Liver (tissue), 9 donors: ENCODE data around the gene RBMS2. TPM values are rescaled to one million over a fixed set of nuclear protein-coding genes. Genes with fewer than 3 reads are reported as not detected.
A peak's percentile ranks its signal among the peaks of the same experiment; 100 is the strongest.

ENCODE experiments used
- DNase-seq: peaks from one replicate; pipeline ENCODE4 v3.0.0-alpha.2; 2017; ENCODE audit warnings: low spot score
- H3K27ac ChIP-seq, 2 donors: one replicate each; pipeline ENCODE4 v1.7.0; 2013; ENCODE audit warnings: inconsistent platforms in 2 of 2, low read length in 2 of 2, control low read depth in 1 of 2, low read depth in 1 of 2, mild to moderate bottlenecking in 1 of 2
- H3K27me3 ChIP-seq, 4 donors: one replicate each; pipeline versions ENCODE4 v1.6.1 to v1.7.0; 2013; ENCODE audit warnings: low read length in 3 of 4, inconsistent platforms in 1 of 4, mild to moderate bottlenecking in 1 of 4, moderate library complexity in 1 of 4; ENCODE audit not compliant: control insufficient read depth in 4 of 4, insufficient read depth in 4 of 4
- H3K36me3 ChIP-seq, 4 donors: one replicate each; pipeline versions ENCODE4 v1.6.1 to v1.7.0; 2013; ENCODE audit warnings: low read length in 3 of 4, mild to moderate bottlenecking in 3 of 4, low read depth in 1 of 4, moderate library complexity in 1 of 4; ENCODE audit not compliant: control insufficient read depth in 4 of 4, insufficient read depth in 3 of 4
- H3K4me1 ChIP-seq, 4 donors: one replicate each; pipeline versions ENCODE4 v1.6.1 to v1.7.0; 2013; ENCODE audit warnings: low read length in 3 of 4, mild to moderate bottlenecking in 3 of 4, moderate library complexity in 1 of 4; ENCODE audit not compliant: control insufficient read depth in 4 of 4, insufficient read depth in 4 of 4
- H3K4me3 ChIP-seq, 3 donors: one replicate each; pipeline versions ENCODE4 v1.6.1 to v1.7.0; 2013; ENCODE audit warnings: low read length in 3 of 3, control low read depth in 1 of 3, low read depth in 1 of 3, mild to moderate bottlenecking in 1 of 3
- H3K9ac ChIP-seq, 2 donors: one replicate each; pipeline ENCODE4 v1.7.0; 2013; ENCODE audit warnings: low read length in 2 of 2, mild to moderate bottlenecking in 2 of 2, moderate library complexity in 2 of 2, control low read depth in 1 of 2, low read depth in 1 of 2
- H3K9me3 ChIP-seq, 4 donors: one replicate each; pipeline versions ENCODE4 v1.6.1 to v1.7.0; 2013; ENCODE audit warnings: low read length in 3 of 4; ENCODE audit not compliant: control insufficient read depth in 4 of 4
- CTCF ChIP-seq: fragments of 150-350 bp; IDR thresholded peaks from 2 replicates; pipeline ENCODE4 v1.5.1; 2017; ENCODE audit warnings: improper control_type of control experiment, low read depth, low read length; ENCODE audit not compliant: missing input control
- EGR1 ChIP-seq, 2 donors: IDR thresholded peaks; 2 replicates each; pipeline ENCODE4 v1.6.1; 2016 to 2018; ENCODE audit warnings: antibody characterized with exemption in 2 of 2, low read depth in 2 of 2
- FOXA1 ChIP-seq: IDR thresholded peaks from 2 replicates; pipeline ENCODE4 v1.6.1; 2016; ENCODE audit warnings: antibody characterized with exemption
- GABPA ChIP-seq, 2 donors: IDR thresholded peaks in 1 of 2; conservative IDR thresholded peaks in 1 of 2; 2 replicates each; pipeline ENCODE4 v1.6.1; 2016; ENCODE audit warnings: antibody characterized with exemption in 2 of 2, mild to moderate bottlenecking in 1 of 2, moderate library complexity in 1 of 2
- HNF4A ChIP-seq, 2 donors: conservative IDR thresholded peaks; 2 replicates each; pipeline ENCODE4 v1.6.1; 2016; ENCODE audit warnings: antibody characterized with exemption in 2 of 2, mild to moderate bottlenecking in 2 of 2
- RAD21 ChIP-seq, 2 donors: IDR thresholded peaks; 2 replicates each; pipeline ENCODE4 v1.6.1; 2016; ENCODE audit warnings: antibody characterized with exemption in 2 of 2, mild to moderate bottlenecking in 2 of 2
- RXRA ChIP-seq, 2 donors: IDR thresholded peaks; 2 replicates each; pipeline ENCODE4 v1.6.1; 2017 to 2018; ENCODE audit warnings: antibody characterized with exemption in 2 of 2, mild to moderate bottlenecking in 1 of 2
- YY1 ChIP-seq: IDR thresholded peaks from 2 replicates; pipeline ENCODE4 v1.6.1; 2016; ENCODE audit warnings: antibody characterized with exemption, mild to moderate bottlenecking
- WGBS: extraction: QIAGEN DNeasy Blood & Tissue Kit; methylation state at CpG from one replicate; pipeline ENCODE4 v1.1.7; 2013; 5-methylcytosine and 5-hydroxymethylcytosine counted together
- polyA plus RNA-seq, 2 donors: library from polyadenylated mRNA; stranded (reverse) in 1 of 2; unstranded in 1 of 2; fragments of 200-250 nt in 1 of 2; fragments of >200 nt in 1 of 2; fragmentation: Nextera tagmentation in 1 of 2; extraction: Ambion mirVana in 1 of 2; gene quantifications; one replicate each; pipeline versions ENCODE4 v1.2.1 to v1.2.3, GENCODE V29; 2013 to 2015
- total RNA-seq, 2 donors: library from RNA; depleted of rRNA; stranded (reverse); fragments of >200 nt; gene quantifications; one replicate each; pipeline ENCODE4 v1.2.3, GENCODE V29; 2014
- TF ChIP-seq, protein P1 (sequence below): IDR thresholded peaks from 2 replicates; pipeline ENCODE4 v1.6.1; 2016; ENCODE audit warnings: antibody characterized with exemption
- TF ChIP-seq, protein P2 (sequence below): IDR thresholded peaks from 2 replicates; pipeline ENCODE4 v1.6.1; 2016; ENCODE audit warnings: antibody characterized with exemption
- donor health status: healthy.
- donor health status: healthy.
- donor health status: healthy.
- donor health status: healthy.
- donor health status: healthy.

Gene RBMS2
- total and polyA plus RNA-seq, 4 donors = 1.2 to 3.8 (median 1.8) TPM

DNA sequence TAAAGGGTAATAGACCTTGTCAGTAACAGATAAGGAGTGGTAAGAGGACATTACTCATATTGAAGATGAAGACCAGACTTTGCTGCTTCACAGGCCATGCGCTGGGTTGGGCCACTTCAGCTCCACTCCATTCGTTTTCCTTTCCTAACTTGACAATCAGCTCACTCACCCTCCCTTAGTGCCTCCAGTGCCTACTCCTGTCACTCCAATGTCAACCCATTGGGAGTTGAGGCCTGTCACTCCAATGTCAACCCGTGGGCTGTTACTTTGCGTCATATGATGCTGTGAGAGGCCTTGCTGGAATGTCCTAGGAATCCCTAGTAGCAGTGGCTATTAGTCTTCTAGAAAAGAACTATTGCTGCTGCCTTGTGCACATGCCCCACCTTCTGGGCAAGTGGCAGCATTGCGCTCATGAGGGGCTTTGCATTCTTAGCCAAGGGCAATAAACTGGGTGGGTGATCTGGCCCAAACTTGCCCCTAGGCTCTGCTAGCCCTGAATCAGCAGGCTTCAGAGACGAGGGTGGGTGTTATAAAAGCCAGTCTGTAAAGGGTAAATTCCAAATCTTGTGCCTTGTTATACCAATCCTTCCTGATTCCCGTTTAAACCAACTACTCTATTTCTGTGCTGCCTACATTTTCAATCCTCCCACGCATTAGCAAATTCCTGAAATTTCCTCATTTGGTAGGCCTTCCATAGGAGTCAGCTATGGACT lies 72.4 kb downstream of the RBMS2 start:
- DNase-seq = peak; percentile 58
- TF ChIP-seq RAD21 (IDR thresholded peaks at IDR 0.05) (peak; percentile 70 to 83), EGR1 (IDR thresholded peaks at IDR 0.05; ENCODE audit: low read depth in 2 of 2) (no peak), FOXA1 (no peak), CTCF (peak; percentile 55), YY1 (no peak)
- Histone ChIP-seq H3K9me3 (no peaks in the 10 kb centered on the region), H3K9ac (no peak overlapping the region), H3K27me3 (no peaks in the 10 kb centered on the region), H3K36me3 (peaks cover 7 to 25% (median 21%) of the 10 kb centered on the region in 4 donors), H3K4me3 (no peak overlapping the region), H3K27ac (no peak overlapping the region), H3K4me1 (no peaks in the 10 kb centered on the region)
- WGBS = 65% methylated on average over 8 of the region's 8 CpGs

- Histone ChIP-seq H3K27ac (no peak overlapping the region), H3K9me3 (no peaks in the 10 kb centered on the region), H3K4me1 (no peaks in the 10 kb centered on the region), H3K4me3 (no peak overlapping the region), H3K9ac (no peak overlapping the region), H3K27me3 (no peaks in the 10 kb centered on the region), H3K36me3 (peaks cover 23 to 53% (median 49%) of the 10 kb centered on the region in 4 donors)
- 88% methylated on average over 3 of the region's 3 CpGs for WGBS
- DNase-seq = no peak
- TF ChIP-seq CTCF = no peak
- TF ChIP-seq YY1 = no peak
- TF ChIP-seq RXRA (IDR thresholded peaks at IDR 0.05) = no peak
- TF ChIP-seq GABPA (IDR thresholded peaks at IDR 0.05 in 1 of 2, conservative IDR thresholded peaks at IDR 0.05 in 1 of 2) = no peak
- TF ChIP-seq HNF4A (conservative IDR thresholded peaks at IDR 0.05) = no peak
- no peak for TF ChIP-seq EGR1 (IDR thresholded peaks at IDR 0.05; ENCODE audit: low read depth in 2 of 2)
- TF ChIP-seq, protein P1, sequence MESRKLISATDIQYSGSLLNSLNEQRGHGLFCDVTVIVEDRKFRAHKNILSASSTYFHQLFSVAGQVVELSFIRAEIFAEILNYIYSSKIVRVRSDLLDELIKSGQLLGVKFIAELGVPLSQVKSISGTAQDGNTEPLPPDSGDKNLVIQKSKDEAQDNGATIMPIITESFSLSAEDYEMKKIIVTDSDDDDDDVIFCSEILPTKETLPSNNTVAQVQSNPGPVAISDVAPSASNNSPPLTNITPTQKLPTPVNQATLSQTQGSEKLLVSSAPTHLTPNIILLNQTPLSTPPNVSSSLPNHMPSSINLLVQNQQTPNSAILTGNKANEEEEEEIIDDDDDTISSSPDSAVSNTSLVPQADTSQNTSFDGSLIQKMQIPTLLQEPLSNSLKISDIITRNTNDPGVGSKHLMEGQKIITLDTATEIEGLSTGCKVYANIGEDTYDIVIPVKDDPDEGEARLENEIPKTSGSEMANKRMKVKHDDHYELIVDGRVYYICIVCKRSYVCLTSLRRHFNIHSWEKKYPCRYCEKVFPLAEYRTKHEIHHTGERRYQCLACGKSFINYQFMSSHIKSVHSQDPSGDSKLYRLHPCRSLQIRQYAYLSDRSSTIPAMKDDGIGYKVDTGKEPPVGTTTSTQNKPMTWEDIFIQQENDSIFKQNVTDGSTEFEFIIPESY = no peak
- TF ChIP-seq, protein P2, sequence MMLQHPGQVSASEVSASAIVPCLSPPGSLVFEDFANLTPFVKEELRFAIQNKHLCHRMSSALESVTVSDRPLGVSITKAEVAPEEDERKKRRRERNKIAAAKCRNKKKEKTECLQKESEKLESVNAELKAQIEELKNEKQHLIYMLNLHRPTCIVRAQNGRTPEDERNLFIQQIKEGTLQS = no peak
Measured at GRCh38 chr12:56596815-56597214, 75.2 kb downstream of the RBMS2 start.
